ENCODE data around the gene KIAA1210.

- no peak for TF ChIP-seq REST (IDR thresholded peaks at IDR 0.05; ENCODE audit: low read depth)
- no peak for TF ChIP-seq RAD21 (IDR thresholded peaks at IDR 0.05; ENCODE audit: low read depth)
- TF ChIP-seq YY1 (IDR thresholded peaks at IDR 0.05; ENCODE audit: low read depth), result no peak
- TF ChIP-seq MAX (IDR thresholded peaks at IDR 0.05), result no peak
- no peak for TF ChIP-seq ZBTB7A (IDR thresholded peaks at IDR 0.05; ENCODE audit: low read depth)
- TF ChIP-seq EGR1 (IDR thresholded peaks at IDR 0.05), result no peak
- TF ChIP-seq TAF1 (IDR thresholded peaks at IDR 0.05; ENCODE audit: low read depth), result no peak
- no peak for TF ChIP-seq EP300 (IDR thresholded peaks at IDR 0.05; ENCODE audit: borderline replicate concordance)
- TF ChIP-seq CEBPB (IDR thresholded peaks at IDR 0.05), result no peak
- TF ChIP-seq FOXM1 (IDR thresholded peaks at IDR 0.05; ENCODE audit: borderline replicate concordance, low read depth), result no peak
- TF ChIP-seq TCF12 (IDR thresholded peaks at IDR 0.05; ENCODE audit: low read depth), result no peak
- no peak for TF ChIP-seq TEAD4 (IDR thresholded peaks at IDR 0.05)
- no peak for TF ChIP-seq USF1 (IDR thresholded peaks at IDR 0.05)
- TF ChIP-seq CREB1 (IDR thresholded peaks at IDR 0.05; ENCODE audit: low read depth), result no peak
Observed at GRCh38 chrX:119090627-119091026, 37.0 kb downstream of the KIAA1210 start.
